T-helper 1 cell (primary cell): Measurements from ENCODE around the gene ATP9B.

Experiments used
- DNase-seq, 5 donors: peaks; one replicate each; pipeline ENCODE4 v3.0.0-alpha.2; 2012 to 2020

ATP9B gene

GRCh38 chr18:79385708-79386341 lies 316.6 kb downstream of the ATP9B start:
- DNase-seq: no peak

- DNase-seq: no peak
These were observed 317.4 kb downstream of the ATP9B start for GRCh38 chr18:79386547-79386946.

- DNase-seq: no peak
These were observed 318.0 kb downstream of the ATP9B start for GRCh38 chr18:79387214-79387613.

- DNase-seq: no peak
These were observed 318.4 kb downstream of the ATP9B start for GRCh38 chr18:79387615-79388014.

GRCh38 chr18:79388043-79388442 lies 318.8 kb downstream of the ATP9B start:
- DNase-seq: no peak

- no peak for DNase-seq
These were observed 320.5 kb downstream of the ATP9B start for GRCh38 chr18:79389689-79390088.

- DNase-seq: no peak
These were observed 323.0 kb downstream of the ATP9B start for GRCh38 chr18:79392226-79392625.

GRCh38 chr18:79393181-79393634 lies 324.0 kb downstream of the ATP9B start:
- DNase-seq: no peak

GRCh38 chr18:79393635-79394533 lies 324.7 kb downstream of the ATP9B start:
- DNase-seq: peak in 2 of 5 donors; percentile 34 to 46

GRCh38 chr18:79394534-79395307 lies 325.5 kb downstream of the ATP9B start:
- DNase-seq: peak in 2 of 5 donors; percentile 43 to 64

- DNase-seq: no peak
These were observed 326.1 kb downstream of the ATP9B start for GRCh38 chr18:79395308-79395640.

GRCh38 chr18:79395761-79396404 lies 326.7 kb downstream of the ATP9B start, which contains the start of gene NFATC1:
Gene NFATC1 (plus strand): TSS chr18:79395930. CDS start chr18:79396225, 295 bp downstream.
- peak; percentile 43 to 84 (median 71) for DNase-seq

- peak in 4 of 5 donors; percentile 11 to 52 (median 42) for DNase-seq
These were observed 327.4 kb downstream of the ATP9B start for GRCh38 chr18:79396431-79397246.

GRCh38 chr18:79397247-79397829 lies 328.1 kb downstream of the ATP9B start:
- DNase-seq: peak in 1 of 5 donors; percentile 0

GRCh38 chr18:79397830-79398761 lies 328.9 kb downstream of the ATP9B start:
- DNase-seq: peak in 1 of 5 donors; percentile 6

- DNase-seq: no peak
These were observed 330.3 kb downstream of the ATP9B start for GRCh38 chr18:79399275-79400081.

- peak; percentile 52 to 71 (median 58) for DNase-seq
These were observed 330.9 kb downstream of the ATP9B start for GRCh38 chr18:79400091-79400590.

GRCh38 chr18:79400591-79401381 lies 331.6 kb downstream of the ATP9B start:
- peak; percentile 54 to 69 (median 65) for DNase-seq
